HuH-7.5 (cell line): ENCODE data around the gene GNG13.

ENCODE experiments used
- DNase-seq: peaks from one replicate; pipeline ENCODE4 v3.0.0; 2011; ENCODE audit warnings: low spot score

The GNG13 gene

GRCh38 chr16:794091-794822 is 6.3 kb downstream of the GNG13 start:
- no peak for DNase-seq

- no peak for DNase-seq
These were observed 7.1 kb downstream of the GNG13 start for GRCh38 chr16:793414-793813.

DNA sequence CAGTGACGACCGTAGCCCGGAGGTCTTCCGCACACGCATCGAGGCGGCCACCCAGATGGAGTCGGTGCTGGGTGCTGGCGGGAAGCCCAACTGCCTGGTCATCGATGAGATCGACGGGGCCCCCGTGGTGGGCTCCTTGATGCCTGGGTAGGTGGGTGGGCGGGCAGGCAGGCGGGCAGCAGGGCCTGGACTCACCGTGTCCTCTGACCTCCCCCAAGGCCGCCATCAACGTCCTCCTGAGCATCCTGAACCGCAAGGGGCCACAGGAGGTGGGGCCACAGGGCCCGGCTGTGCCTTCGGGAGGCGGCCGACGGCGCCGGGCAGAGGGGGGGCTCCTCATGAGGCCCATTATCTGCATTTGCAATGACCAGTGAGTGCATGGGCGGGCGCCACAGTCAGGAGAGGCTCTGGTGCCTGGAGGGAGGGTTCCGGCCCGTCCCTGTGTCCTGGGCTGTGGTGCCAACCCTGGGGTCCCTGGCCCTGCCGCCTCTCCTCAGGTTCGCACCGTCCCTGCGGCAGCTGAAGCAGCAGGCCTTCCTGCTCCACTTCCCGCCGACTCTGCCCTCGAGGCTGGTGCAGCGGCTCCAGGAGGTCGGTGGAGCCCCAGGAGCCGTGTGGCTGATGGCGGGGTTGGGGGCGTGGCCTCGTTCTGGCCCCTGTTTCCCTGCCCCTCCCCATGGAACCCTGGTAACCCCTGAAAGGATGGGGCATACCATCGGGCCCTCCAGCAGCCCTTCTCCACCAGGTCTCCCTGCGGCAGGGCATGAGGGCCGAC is 8.1 kb downstream of the GNG13 start:
- no peak for DNase-seq

- DNase-seq = no peak
These were observed 9.4 kb downstream of the GNG13 start for GRCh38 chr16:791131-791530.

GRCh38 chr16:790086-790485 is 10.4 kb downstream of the GNG13 start:
- DNase-seq = no peak

DNA sequence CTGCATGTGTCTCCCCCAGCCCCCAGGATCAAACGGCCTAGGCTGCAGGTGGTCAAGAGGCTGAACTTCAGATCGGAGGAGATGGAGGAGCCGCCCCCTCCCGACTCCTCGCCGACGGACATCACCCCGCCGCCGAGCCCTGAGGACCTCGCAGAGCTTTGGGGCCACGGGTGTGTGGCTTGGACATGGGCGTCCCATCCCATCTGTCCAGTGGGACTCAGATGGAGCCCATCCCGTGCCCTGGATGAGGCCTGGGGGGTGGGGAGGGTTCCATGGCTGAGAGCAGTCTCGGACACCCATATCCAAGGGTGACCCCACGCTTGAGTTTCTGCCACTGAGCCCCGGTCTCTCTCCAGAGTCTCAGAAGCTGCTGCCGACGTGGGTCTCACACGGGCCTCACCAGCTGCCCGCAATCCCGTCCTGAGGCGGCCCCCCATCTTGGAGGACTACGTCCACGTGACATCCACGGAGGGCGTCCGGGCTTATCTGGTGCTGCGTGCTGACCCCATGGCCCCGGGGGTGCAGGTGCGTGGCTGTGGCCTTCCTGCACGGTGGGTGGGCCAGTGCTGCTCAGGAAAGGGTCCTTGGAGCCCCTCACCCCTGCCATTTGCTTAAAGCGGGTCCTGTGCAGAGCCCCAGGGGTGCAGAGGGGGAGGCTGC is 11.2 kb downstream of the GNG13 start:
- DNase-seq = no peak

DNA sequence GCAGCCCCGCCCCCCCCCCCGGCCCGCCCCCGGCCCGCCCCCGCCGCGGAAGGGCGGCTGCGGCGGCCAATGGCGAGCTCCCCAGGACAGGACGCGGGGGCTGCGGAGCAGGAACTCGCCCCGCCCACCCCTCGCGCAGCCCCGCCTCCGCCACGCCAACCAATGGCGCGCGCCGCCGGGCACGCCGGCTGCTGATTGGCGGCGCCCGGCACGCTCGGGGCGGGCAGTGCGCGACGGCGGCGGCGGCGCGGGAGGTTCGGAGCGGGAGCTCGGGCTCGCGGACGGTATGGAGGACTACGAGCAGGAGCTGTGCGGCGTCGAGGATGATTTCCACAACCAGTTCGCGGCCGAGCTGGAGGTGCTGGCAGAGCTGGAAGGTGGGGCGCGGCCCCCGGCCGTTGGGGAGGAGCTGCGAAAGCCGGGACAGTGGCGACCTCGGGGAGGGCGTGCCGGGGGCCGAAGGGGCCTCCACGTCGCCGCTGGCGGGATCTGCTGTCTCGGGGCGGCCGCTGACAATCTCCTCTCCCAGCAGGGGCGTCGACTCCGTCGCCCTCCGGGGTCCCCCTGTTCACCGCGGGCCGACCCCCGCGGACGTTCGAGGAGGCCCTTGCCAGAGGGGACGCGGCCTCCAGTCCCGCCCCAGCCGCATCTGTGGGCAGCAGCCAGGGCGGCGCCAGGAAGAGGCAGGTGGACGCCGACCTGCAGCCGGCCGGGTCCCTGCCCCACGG is 12.0 kb downstream of the GNG13 start, which contains the start of gene CHTF18:
TSS of gene CHTF18 (plus strand) at position 222 of the 728 bp plus-strand sequence. CDS start at position 287, 65 bp downstream.
- DNase-seq = peak; percentile 99

- DNase-seq = no peak
These were observed 12.5 kb downstream of the GNG13 start, which contains the start of gene RPUSD1 for GRCh38 chr16:787978-788398. TSS of gene RPUSD1 (minus strand) at chr16:788381. CDS start at chr16:787737, 644 bp downstream.

DNA sequence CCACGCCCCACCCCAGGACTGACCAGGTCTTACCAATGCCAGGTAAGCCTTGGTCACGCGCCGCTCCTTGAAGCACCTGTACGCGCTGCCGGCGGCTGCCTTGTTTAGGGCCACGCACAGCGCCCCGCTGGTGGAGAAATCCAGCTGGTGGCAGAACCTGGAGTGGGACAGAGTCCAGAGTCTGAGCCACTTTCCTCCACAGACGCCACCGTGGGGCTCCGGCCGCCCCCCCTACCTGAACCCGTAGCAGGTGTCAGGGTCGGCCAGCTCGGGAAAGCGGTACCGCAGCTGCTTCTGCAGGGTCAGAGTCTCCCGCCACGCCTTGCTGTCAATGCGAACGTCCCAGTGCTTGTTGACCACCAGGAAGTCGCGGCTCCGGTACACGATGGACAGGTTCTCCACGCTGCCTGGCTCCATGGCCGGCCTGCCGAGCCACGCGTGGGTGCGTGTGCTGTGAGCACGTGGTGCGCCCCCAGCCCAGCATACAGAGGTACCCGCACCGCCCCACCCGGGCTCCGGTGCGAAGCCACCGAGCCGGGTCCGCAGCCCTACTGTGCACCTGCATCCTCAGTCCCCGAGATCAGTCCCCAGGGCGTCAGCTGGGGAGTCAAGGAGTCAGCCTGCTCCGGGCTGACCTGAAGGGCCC is 13.1 kb downstream of the GNG13 start:
- no peak for DNase-seq

DNA sequence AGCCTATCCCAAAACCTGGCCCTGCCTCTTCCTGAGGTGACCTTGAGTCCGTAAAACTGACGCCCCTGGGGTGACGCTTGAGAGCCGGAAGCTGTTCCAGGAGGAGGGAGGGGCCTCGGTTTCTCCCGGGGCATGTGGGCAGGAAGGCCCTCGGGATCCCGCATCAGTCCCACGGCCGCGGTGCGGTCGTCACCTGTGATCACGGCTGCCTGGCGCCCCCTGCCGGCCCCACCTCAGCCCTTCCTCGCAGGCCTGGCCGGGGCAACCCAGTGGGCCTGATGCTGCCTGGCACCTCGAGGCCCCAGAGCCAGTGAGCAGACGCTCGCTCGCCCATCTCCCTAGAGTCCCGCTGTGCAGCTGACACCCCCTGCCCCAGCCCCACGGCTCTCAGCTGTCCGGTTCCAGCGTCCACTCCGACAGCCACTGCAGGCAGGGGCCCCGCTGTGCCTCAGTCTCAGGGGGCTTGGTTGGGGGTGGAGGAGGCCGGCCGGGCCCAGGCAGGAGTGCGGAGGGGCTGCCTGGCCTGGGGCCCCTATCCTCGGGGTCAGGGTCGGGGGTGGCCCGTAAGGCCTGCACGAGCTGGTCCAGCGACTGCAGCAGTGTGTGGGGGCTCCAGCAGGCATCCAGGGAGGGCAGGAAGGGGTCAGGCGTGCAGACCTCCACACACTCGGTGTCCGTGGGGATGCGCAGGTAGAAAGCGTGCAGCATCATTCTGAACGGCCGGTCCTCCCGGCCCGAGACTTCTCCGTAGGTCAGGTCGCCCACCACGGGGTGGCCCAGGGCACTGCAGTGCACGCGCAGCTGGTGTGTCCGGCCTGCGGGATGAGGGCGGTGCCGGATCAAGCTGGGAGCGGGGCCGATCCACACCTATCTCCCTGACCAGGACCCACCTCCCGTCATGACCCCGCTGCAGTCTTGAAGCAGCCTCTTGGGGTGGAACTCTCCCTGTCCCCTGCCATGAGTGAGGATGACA is 14.7 kb downstream of the GNG13 start:
- peak; percentile 86 for DNase-seq

DNA sequence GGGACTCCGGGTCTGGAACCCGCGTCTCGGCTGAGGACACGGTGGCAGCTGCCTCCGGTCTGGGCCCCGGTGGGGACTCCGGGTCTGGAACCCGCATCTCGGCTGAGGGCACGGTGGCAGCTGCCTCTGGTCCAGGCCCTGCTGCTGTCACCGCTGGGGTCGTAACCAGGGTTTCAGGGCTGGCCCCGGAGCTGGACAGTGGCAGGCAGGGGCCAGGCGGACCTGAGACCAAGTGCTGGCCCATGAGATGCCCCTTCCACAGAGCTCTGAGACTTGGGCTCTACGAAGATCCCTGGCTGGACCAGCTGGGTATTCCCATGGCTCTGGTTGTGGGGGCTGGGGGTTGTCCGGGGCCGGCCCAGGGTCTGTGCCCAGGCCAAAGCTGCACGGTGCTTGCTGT is 16.1 kb downstream of the GNG13 start:
- no peak for DNase-seq

DNA sequence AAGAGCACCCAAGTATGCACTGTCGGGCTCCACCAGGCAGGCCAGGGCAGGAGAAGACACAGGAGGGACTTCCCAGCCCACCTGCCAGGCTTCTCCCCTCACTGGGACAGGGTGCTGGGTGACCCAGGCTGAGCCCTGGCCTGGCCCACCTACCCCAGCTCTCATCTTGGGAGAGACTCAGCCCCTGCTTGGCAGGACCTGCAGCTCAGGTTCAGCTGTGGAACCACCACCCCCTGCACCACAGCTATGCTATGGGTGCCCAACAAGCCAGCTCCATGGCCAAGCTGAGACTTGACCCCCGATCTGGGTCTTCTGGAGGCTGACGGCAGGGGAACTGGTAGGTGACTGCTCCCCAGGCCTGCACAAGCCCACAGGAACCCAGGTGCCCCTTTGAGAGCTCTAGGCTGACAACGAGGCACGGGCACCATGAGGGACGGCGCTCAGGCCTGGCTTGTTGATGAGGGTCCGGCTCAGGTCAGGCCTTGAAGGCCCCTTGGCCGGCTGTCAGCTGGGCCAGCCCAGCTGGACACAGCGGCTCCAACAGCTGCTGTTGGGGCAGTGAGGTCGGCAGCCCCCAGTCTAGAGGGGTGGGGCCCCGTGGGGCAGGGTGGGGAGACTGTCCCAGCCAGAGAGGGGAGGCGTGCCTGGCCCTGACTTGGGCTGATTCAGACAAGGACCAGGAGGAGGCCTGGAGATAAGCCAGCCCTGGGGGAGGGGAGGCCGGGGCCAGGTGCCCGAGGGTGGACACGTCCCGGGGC is 17.0 kb downstream of the GNG13 start:
- DNase-seq = no peak

DNA sequence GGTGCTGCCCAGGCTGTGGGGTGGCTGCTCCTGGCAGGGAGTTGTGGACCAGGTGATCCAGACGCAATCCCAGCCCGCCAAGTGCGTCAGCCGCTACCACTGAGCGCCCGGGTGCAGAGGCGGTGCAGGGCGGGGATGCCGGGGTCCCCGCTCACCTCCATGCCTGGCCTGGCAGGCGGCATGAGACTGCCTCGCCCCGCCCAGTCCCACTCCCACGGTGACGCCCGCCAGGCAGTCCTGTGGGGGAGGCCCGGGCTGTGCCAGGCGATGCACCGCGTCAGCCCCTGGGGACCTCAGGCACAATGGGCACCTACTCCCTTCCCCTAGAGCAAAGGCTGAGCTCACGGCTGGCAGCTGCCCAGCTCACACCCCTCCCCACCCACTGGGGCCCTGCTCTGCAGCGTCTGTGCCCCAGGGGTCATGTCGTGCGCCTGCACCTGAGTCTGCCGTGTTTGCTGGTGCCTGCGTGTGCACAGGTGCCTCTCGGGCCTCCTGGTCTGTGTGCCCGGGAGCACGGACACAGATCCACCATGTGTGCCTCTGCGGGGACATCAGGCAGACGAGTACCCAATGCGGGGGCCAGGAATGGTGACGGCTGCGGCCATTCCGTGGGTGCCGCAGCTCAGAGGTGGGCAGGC is 17.6 kb downstream of the GNG13 start:
- no peak for DNase-seq

DNA sequence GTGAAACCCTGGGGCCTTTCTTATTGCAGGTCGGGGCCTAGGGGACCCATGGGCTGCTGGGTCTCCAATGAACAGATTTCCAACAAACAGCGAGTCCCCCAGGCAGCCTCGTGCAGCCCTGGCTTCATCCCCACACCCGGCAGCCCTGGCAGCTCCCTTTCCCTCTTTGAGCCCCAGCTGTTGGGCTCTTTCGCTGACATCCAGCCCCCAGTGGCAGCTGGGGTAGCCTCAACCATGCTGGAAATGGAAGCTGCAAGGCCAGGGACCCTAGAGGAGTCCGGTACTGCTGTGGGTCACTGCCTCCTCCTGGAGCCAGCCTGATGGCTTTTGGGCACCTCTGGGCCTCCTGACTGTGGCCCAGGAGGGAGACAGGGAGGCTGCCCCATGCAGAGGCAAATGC is 18.3 kb downstream of the GNG13 start:
- DNase-seq = no peak

DNA sequence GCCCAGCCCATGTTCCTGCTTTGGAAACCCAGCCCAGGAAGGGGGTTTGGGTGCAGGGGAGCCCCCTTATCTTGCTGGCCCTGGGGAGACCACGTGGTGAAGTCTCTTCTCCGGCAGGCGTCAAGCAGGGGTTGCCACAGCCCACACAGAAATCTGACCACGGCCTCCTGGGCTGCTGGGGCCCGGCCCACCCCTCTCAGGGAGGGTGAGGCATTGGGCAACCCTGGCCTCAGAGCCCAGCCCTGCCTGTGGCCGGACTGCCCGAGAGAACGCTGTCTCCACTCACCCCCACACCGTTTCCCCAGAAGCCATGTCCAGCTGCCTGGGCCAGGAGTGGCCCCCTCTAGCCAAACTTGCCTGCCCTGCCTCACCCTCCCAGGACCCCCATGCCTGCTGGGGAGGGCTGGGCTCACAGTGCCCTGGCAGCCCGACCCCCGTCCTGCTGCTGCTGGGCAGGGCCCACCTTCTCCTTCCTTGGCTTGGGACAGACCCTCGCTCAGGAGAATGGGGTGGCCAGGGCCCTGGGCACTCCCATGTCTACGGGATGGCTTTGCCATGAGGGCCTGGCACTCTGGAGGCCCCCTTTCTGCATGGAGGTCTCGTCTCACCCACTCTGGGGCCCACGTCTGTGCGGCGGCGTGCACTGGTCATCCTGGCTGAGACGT is 19.1 kb downstream of the GNG13 start:
- no peak for DNase-seq

- DNase-seq = no peak
These were observed 20.2 kb downstream of the GNG13 start for GRCh38 chr16:780296-780695.

GRCh38 chr16:779561-779960 is 21.0 kb downstream of the GNG13 start:
- no peak for DNase-seq

- no peak for DNase-seq
These were observed 21.5 kb downstream of the GNG13 start for GRCh38 chr16:778909-779527.
